Hepatocyte (in vitro differentiated cells): ENCODE data around the gene TEX11. TPM values are rescaled to one million over a fixed set of nuclear protein-coding genes. Genes with fewer than 3 reads are reported as not detected.
"Not testable (repeated sequence)": the region's sequence is repeated elsewhere in the genome, so short reads cannot be mapped to it uniquely, and the experiment has no call there.

ENCODE experiments used
- DNase-seq: peaks from one replicate; pipeline ENCODE4 v3.0.0-alpha.2; 2016; ENCODE audit warnings: low spot score
- H2AFZ ChIP-seq: fragments of 200-600 bp; sonication (generic); 2 replicates; pipeline ENCODE4 v1.6.0; 2016; ENCODE audit warnings: antibody characterized with exemption, mild to moderate bottlenecking
- H3K27ac ChIP-seq: fragments of 200-600 bp; sonication (generic); 2 replicates; pipeline ENCODE4 v1.5.1; 2016; ENCODE audit warnings: mild to moderate bottlenecking
- H3K27me3 ChIP-seq: fragments of 200-600 bp; sonication (generic); 2 replicates; pipeline ENCODE4 v1.6.1; 2016
- H3K36me3 ChIP-seq: fragments of 200-600 bp; sonication (generic); replicated peaks from 2 replicates; pipeline ENCODE4 v1.5.1; 2016; ENCODE audit warnings: low read depth; ENCODE audit not compliant: insufficient read depth
- H3K4me1 ChIP-seq: fragments of 200-600 bp; sonication (generic); 2 replicates; pipeline ENCODE4 v1.5.1; 2016; ENCODE audit warnings: mild to moderate bottlenecking, moderate library complexity; ENCODE audit not compliant: insufficient read depth
- H3K4me2 ChIP-seq: fragments of 200-600 bp; sonication (generic); 2 replicates; pipeline ENCODE4 v1.6.0; 2016
- H3K4me3 ChIP-seq: fragments of 200-600 bp; sonication (generic); 2 replicates; pipeline ENCODE4 v1.5.1; 2016; ENCODE audit warnings: mild to moderate bottlenecking
- H3K79me2 ChIP-seq: fragments of 200-600 bp; sonication (generic); 2 replicates; pipeline ENCODE4 v1.6.0; 2017; ENCODE audit warnings: mild to moderate bottlenecking
- H3K9me2 ChIP-seq: fragments of 200-600 bp; sonication (generic); replicated peaks from 2 replicates; pipeline ENCODE4 v1.6.0; 2017; ENCODE audit warnings: mild to moderate bottlenecking; ENCODE audit not compliant: insufficient read depth
- H3K9me3 ChIP-seq: fragments of 200-600 bp; sonication (generic); 2 replicates; pipeline ENCODE4 v1.5.1; 2016; ENCODE audit warnings: low read depth, mild to moderate bottlenecking
- H4K20me1 ChIP-seq: fragments of 200-600 bp; sonication (generic); 2 replicates; pipeline ENCODE4 v1.6.0; 2016; ENCODE audit warnings: mild to moderate bottlenecking; ENCODE audit not compliant: insufficient read depth, poor library complexity, severe bottlenecking
- CTCF ChIP-seq: fragments of 200-600 bp; sonication (generic); IDR thresholded peaks from 2 replicates; pipeline ENCODE4 v1.5.1; 2016; ENCODE audit warnings: antibody characterized with exemption, mild to moderate bottlenecking; ENCODE audit not compliant: poor library complexity
- EZH2 ChIP-seq: fragments of 200-600 bp; sonication (generic); IDR thresholded peaks from 2 replicates; pipeline ENCODE4 v1.6.1; 2016; ENCODE audit warnings: antibody characterized with exemption, mild to moderate bottlenecking, borderline replicate concordance
- EZH2phosphoT487 ChIP-seq: fragments of 200-600 bp; sonication (generic); IDR thresholded peaks from one replicate; pipeline ENCODE4 v1.6.1; 2018; ENCODE audit warnings: antibody characterized with exemption, mild to moderate bottlenecking, low read depth, moderate library complexity; ENCODE audit not compliant: unreplicated experiment, severe bottlenecking
- WGBS: methylation state at CpG from one replicate; pipeline ENCODE4 v1.1.6; 2016; ENCODE audit warnings: low lambda C conversion rate; ENCODE audit errors: missing lambda C conversion rate; 5-methylcytosine and 5-hydroxymethylcytosine counted together
- polyA plus RNA-seq: library from polyadenylated mRNA; unstranded; fragments of >200 nt; fragmentation: Nextera tagmentation; extraction: Ambion mirVana; gene quantifications from 2 replicates; pipeline ENCODE4 v1.2.1, GENCODE V29; 2016
- total RNA-seq: library from RNA; depleted of rRNA; stranded (reverse); fragments of >200 nt; gene quantifications from 2 replicates; pipeline ENCODE4 v1.2.3, GENCODE V29; 2014

Gene TEX11
- total and polyA plus RNA-seq, 2 experiments from 2014 or later = 0.20 TPM; not detected in 1

DNA sequence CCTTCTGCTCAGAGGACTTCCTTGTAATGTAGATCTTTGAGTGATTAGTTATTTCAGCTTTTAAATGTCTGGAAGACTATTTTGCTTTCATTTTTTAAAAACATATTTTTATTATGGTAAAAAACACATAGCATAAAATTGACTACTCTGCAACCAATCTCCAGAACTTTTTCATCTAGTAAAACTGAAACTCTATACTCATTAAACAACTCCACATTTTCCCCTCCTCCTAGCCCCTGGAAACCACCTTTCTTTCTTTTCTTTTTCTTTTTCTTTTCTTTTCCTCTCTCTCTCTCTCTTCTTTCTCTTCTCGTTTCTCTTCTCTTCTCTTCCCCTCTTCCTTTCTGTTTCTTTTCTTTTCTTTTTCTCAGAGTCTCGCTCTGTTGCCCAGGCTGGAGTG, 233.2 kb downstream of the TEX11 start:
- H3K9me2 ChIP-seq = no peaks in the 10 kb centered on the region
- no peaks in the 10 kb centered on the region for H4K20me1 ChIP-seq
- no peak for TF ChIP-seq EZH2phosphoT487
- TF ChIP-seq CTCF = no peak
- TF ChIP-seq EZH2 = no peak
- H2AFZ ChIP-seq = no peak overlapping the region
- H3K4me2 ChIP-seq = no peak overlapping the region
- no peaks in the 10 kb centered on the region for H3K9me3 ChIP-seq
- H3K4me3 ChIP-seq = no peak overlapping the region
- H3K27me3 ChIP-seq = no peaks in the 10 kb centered on the region
- no peak overlapping the region for H3K27ac ChIP-seq
- 82% methylated on average over 2 of the region's 2 CpGs for WGBS
- no peaks in the 10 kb centered on the region for H3K79me2 ChIP-seq
- H3K36me3 ChIP-seq = no peaks in the 10 kb centered on the region
- DNase-seq = no peak
- no peaks in the 10 kb centered on the region for H3K4me1 ChIP-seq

DNA sequence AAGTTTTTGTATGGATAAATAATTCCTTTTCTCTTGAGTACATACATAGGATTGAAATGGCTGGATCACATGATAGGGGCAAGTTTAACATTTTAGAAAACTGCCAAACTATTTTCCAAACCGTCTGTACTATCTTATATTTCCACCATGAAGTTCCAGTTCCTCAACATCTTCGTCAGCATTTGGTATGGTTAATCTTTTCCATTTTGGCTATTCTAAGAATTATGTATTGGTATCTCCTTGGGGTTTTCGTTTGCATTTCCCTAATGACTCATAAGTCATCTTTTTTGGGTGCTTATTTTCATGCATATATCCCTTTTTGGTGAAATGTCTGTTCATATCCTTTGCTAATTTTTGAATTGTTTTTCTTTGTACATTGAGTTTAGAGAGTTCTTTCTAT, 236.2 kb downstream of the TEX11 start:
- H3K79me2 ChIP-seq = no peaks in the 10 kb centered on the region
- no peak for TF ChIP-seq CTCF
- TF ChIP-seq EZH2phosphoT487 = no peak
- TF ChIP-seq EZH2 = no peak
- H3K4me2 ChIP-seq = no peak overlapping the region
- H3K4me3 ChIP-seq = no peak overlapping the region
- no peak overlapping the region for H3K27ac ChIP-seq
- no peaks in the 10 kb centered on the region for H3K9me2 ChIP-seq
- no peaks in the 10 kb centered on the region for H3K27me3 ChIP-seq
- H3K4me1 ChIP-seq = no peaks in the 10 kb centered on the region
- no peak for DNase-seq
- 51% methylated on average over 3 of the region's 3 CpGs for WGBS
- no peaks in the 10 kb centered on the region for H3K9me3 ChIP-seq
- H4K20me1 ChIP-seq = no peaks in the 10 kb centered on the region
- H2AFZ ChIP-seq = no peak overlapping the region
- H3K36me3 ChIP-seq = no peaks in the 10 kb centered on the region

DNA sequence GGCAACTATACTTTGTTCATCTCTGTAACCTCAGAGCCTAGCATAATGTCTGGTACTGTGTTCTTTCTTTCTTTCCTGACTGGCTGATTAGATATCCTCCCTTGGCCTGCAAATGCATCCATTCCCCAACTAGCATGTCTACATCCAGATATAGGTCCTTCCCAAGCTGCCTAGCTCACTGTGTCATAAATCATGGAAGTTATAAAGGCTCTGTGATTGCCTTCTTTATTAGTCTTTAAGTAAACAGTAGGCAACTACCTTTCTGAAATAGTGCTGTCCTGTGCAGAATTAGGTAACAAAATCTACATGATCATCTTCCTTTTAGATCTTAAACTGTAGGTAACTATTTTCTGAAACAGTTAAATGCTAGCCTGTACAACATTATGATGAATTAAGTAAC, 239.4 kb downstream of the TEX11 start:
- no peaks in the 10 kb centered on the region for H4K20me1 ChIP-seq
- no peaks in the 10 kb centered on the region for H3K9me3 ChIP-seq
- TF ChIP-seq CTCF (no peak), EZH2 (no peak), EZH2phosphoT487 (no peak)
- no peaks in the 10 kb centered on the region for H3K27me3 ChIP-seq
- no peak overlapping the region for H2AFZ ChIP-seq
- H3K4me3 ChIP-seq = no peak overlapping the region
- no peaks in the 10 kb centered on the region for H3K79me2 ChIP-seq
- peak; percentile 5 for DNase-seq
- H3K4me1 ChIP-seq = no peaks in the 10 kb centered on the region
- H3K36me3 ChIP-seq = no peaks in the 10 kb centered on the region
- no peak overlapping the region for H3K27ac ChIP-seq
- H3K9me2 ChIP-seq = no peaks in the 10 kb centered on the region
- no peak overlapping the region for H3K4me2 ChIP-seq

DNA sequence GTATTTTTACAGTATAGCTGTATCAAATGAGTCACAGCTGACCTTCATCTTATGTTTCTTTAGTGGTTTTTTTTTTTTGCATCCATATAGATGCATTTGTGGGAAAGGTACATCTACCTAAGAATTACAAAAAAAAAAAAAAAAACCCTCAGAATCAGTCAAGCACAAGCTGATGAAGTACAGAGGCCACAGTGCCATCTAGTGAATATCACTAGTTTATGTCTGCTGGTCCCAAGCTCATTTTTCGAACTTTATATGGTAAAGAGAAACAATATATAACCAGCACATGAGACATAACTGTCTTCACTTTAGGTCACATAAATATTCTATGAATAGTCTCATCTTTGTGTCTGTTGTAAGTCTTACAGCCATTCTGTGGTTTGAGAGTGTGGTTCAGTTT, 243.8 kb downstream of the TEX11 start:
- no peaks in the 10 kb centered on the region for H3K36me3 ChIP-seq

DNA sequence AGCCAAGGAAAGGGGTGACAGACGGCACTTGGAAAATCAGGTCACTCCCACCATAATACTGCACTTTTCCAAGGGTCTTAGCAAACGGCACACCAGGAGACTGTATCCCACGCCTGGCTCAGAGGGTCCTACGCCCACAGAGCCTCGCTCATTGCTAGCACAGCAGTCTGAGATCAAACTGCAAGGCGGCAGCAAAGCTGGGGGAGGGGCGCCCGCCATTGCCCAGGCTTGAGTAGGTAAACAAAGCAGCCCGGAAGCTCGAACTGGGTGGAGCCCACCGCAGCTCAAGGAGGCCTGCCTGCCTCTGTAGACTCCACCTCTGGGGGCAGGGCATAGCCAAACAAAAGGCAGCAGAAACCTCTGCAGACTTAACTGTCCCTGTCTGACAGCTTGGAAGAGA, 247.4 kb downstream of the TEX11 start:
- H3K9me3 ChIP-seq, H3K36me3 ChIP-seq, H2AFZ ChIP-seq, H3K4me3 ChIP-seq, H3K27me3 ChIP-seq, H3K4me1 ChIP-seq, DNase-seq, H3K9me2 ChIP-seq, H3K4me2 ChIP-seq, H3K79me2 ChIP-seq, H3K27ac ChIP-seq, H4K20me1 ChIP-seq: not testable (repeated sequence)
- 62% methylated on average over 11 of the region's 11 CpGs for WGBS

More for the DNA sequence above, 243.8 kb downstream of the TEX11 start:
- no peaks in the 10 kb centered on the region for H3K79me2 ChIP-seq
- peak; percentile 35 for DNase-seq
- H3K9me2 ChIP-seq = no peaks in the 10 kb centered on the region
- H3K4me3 ChIP-seq = no peak overlapping the region
- no peaks in the 10 kb centered on the region for H3K4me1 ChIP-seq
- TF ChIP-seq EZH2phosphoT487 (no peak), EZH2 (no peak), CTCF (peak; percentile 48)
- no peak overlapping the region for H3K27ac ChIP-seq
- no peaks in the 10 kb centered on the region for H3K9me3 ChIP-seq
- no peaks in the 10 kb centered on the region for H4K20me1 ChIP-seq
- H3K27me3 ChIP-seq = peaks cover 3% of the 10 kb centered on the region
- no peak overlapping the region for H2AFZ ChIP-seq
- WGBS = 53% methylated on average over 1 of the region's 1 CpG
- H3K4me2 ChIP-seq = no peak overlapping the region
